Panc1 (cell line): ENCODE results near the gene HTRA2. TPM values are rescaled to one million over a fixed set of nuclear protein-coding genes. Genes with fewer than 3 reads are reported as not detected.

Experiments used
- ATAC-seq: fragments of 200-7000 bp; cut with Tn5 transposase; 2 replicates; pipeline ENCODE4 v1.9.1; 2020; ENCODE audit warnings: mild to moderate bottlenecking, moderate library complexity
- BruUV-seq: library from RNA; stranded (reverse); fragments of 400-500 nt; replicated peaks from 2 replicates; lab custom pipeline; 2021; lab: Mats Ljungman, UMichigan
- CTCF ChIA-PET: fragments of 300-600 bp; sonication (Branson Sonifier 250); formaldehyde crosslinking; loops from one replicate; lab custom pipeline; 2022; ENCODE audit warnings: antibody characterized with exemption; lab: Charles Lee
- POLR2A ChIA-PET: fragments of 300-600 bp; sonication (Branson Sonifier 250); formaldehyde crosslinking; loops from one replicate; lab custom pipeline; 2022; ENCODE audit warnings: antibody characterized with exemption; lab: Charles Lee
- DNase-seq: peaks from one replicate; pipeline ENCODE4 v3.0.0-alpha.2; 2010; ENCODE audit warnings: low read depth, low spot score
- H3K27ac ChIP-seq: 2 replicates; pipeline ENCODE4 v1.5.1; 2011; ENCODE audit warnings: mild to moderate bottlenecking, low read length, inconsistent platforms
- H3K27me3 ChIP-seq: fragments of 200-500 bp; sonication (Bioruptor generic); 2 replicates; pipeline ENCODE4 v1.6.0; 2014; ENCODE audit warnings: low read length, inconsistent platforms; ENCODE audit not compliant: control insufficient read depth, insufficient read depth
- H3K36me3 ChIP-seq: fragments of 200-500 bp; sonication (Bioruptor generic); 2 replicates; pipeline ENCODE4 v1.5.1; 2014; ENCODE audit warnings: inconsistent platforms, mild to moderate bottlenecking, low read length, moderate library complexity; ENCODE audit not compliant: control insufficient read depth, insufficient read depth
- H3K4me1 ChIP-seq: 2 replicates; pipeline ENCODE4 v1.5.1; 2011; ENCODE audit warnings: inconsistent platforms, mild to moderate bottlenecking, low read length, moderate library complexity; ENCODE audit not compliant: control insufficient read depth, insufficient read depth
- H3K4me3 ChIP-seq, 2 experiments: 2 replicates each; pipeline ENCODE4 v1.5.1; 2011 to 2012; ENCODE audit warnings: low read depth in 2 of 2, low read length in 2 of 2, mild to moderate bottlenecking in 2 of 2, inconsistent platforms in 1 of 2, moderate library complexity in 1 of 2
- H3K9me3 ChIP-seq: fragments of 200-500 bp; sonication (Bioruptor generic); 2 replicates; pipeline ENCODE4 v1.5.1; 2014; ENCODE audit warnings: low read depth, mild to moderate bottlenecking, inconsistent platforms, low read length, moderate library complexity; ENCODE audit not compliant: control insufficient read depth, insufficient read depth
- CTCF ChIP-seq: fragments of 450-650 bp; IDR thresholded peaks from 2 replicates; pipeline ENCODE4 v1.5.1; 2017; ENCODE audit warnings: mild to moderate bottlenecking
- POLR2AphosphoS5 ChIP-seq: IDR thresholded peaks from 2 replicates; pipeline ENCODE4 v1.6.1; 2012; ENCODE audit warnings: mild to moderate bottlenecking, low read depth, low read length, moderate library complexity
- REST ChIP-seq, 2 experiments: IDR thresholded peaks; 2 replicates each; pipeline ENCODE4 v1.6.1; 2011 to 2012; ENCODE audit warnings: low read depth in 2 of 2, control low read depth in 1 of 2, low read length in 1 of 2, mild to moderate bottlenecking in 1 of 2, moderate library complexity in 1 of 2; ENCODE audit not compliant: insufficient read depth in 1 of 2
- SIN3A ChIP-seq: IDR thresholded peaks from 2 replicates; pipeline ENCODE4 v1.6.1; 2012; ENCODE audit warnings: low read depth, mild to moderate bottlenecking, low read length, moderate library complexity, borderline replicate concordance; ENCODE audit not compliant: insufficient read depth
- TCF7L2 ChIP-seq: IDR thresholded peaks from 2 replicates; pipeline ENCODE4 v1.6.1; 2011; ENCODE audit warnings: mild to moderate bottlenecking, low read depth, low read length, inconsistent platforms
- in situ Hi-C: cut with HindIII; loops from 2 replicates; pipeline ENCODE4 v1.10.0; 2016; ENCODE audit warnings: low sequenced_read_pairs, low pct_unique_long_range_greater_than_20kb
- intact Hi-C: fragments of 100-400 bp; cut with micrococcal nuclease; formaldehyde crosslinking; loops from one replicate; pipeline ENCODE4 v1.10.0; 2022; ENCODE audit not compliant: unreplicated experiment
- total RNA-seq: library from RNA; stranded (reverse); gene quantifications from one replicate; pipeline ENCODE4 v1.2.1, GENCODE V29; 2021; ENCODE audit not compliant: unreplicated experiment

HTRA2 gene
- total RNA-seq, 1 experiment from 2014 or later: 21.2 TPM

- no TSS peak for BruUV-seq
- intact Hi-C loops (no loop called here), in situ Hi-C loops (no loop called here)
- Histone ChIP-seq H3K4me3 (peak within 1 kb of the TSS; percentile 61 to 83), H3K27me3 (no peaks in the 10 kb centered on the region), H3K36me3 (no peaks in the 10 kb centered on the region), H3K9me3 (no peaks in the 10 kb centered on the region), H3K4me1 (peaks cover 17% of the 10 kb centered on the region), H3K27ac (no peak within 1 kb of the TSS)
- DNase-seq (no peak), ATAC-seq (peak; percentile 76)
- ChIA-PET POLR2A (no interaction called here), CTCF (interaction anchor here (0.6 to 1.1 kb wide), 2 partner anchors 18 to 360 kb away, joined by 6 to 14 read pairs; no protein-coding TSS in a partner anchor)
- TF ChIP-seq CTCF (no peak), REST (IDR thresholded peaks at IDR 0.05; ENCODE audit: insufficient read depth in 1 of 2, low read depth in 2 of 2, low read length in 1 of 2) (no peak), TCF7L2 (no peak), SIN3A (no peak), POLR2AphosphoS5 (no peak)
These were observed 24.4 kb downstream of the HTRA2 start, which contains the start of the genes DOK1 and LOXL3 for GRCh38 chr2:74553892-74554819. TSS of gene DOK1 (plus strand) at chr2:74554720. CDS start at chr2:74554755, 35 bp downstream. TSS of gene LOXL3 (minus strand) at chr2:74553942. CDS start at chr2:74552634, 1,308 bp downstream.

GRCh38 chr2:74554820-74555531, 25.2 kb downstream of the HTRA2 start:
- CTCF ChIA-PET: no interaction called here
- POLR2A ChIA-PET: no interaction called here
- H3K36me3 ChIP-seq: no peaks in the 10 kb centered on the region
- intact Hi-C loops: no loop called here
- ATAC-seq (peak; percentile 69), DNase-seq (no peak)
- H3K4me3 ChIP-seq: peak overlapping the region; percentile 61 to 83
- in situ Hi-C loops: no loop called here
- H3K9me3 ChIP-seq: no peaks in the 10 kb centered on the region
- no peaks in the 10 kb centered on the region for H3K27me3 ChIP-seq
- no TSS peak for BruUV-seq
- TF ChIP-seq POLR2AphosphoS5: no peak
- no peak for TF ChIP-seq SIN3A
- TF ChIP-seq CTCF: no peak
- no peak for TF ChIP-seq TCF7L2
- TF ChIP-seq REST (IDR thresholded peaks at IDR 0.05; ENCODE audit: insufficient read depth in 1 of 2, low read depth in 2 of 2, low read length in 1 of 2): no peak
- H3K27ac ChIP-seq: no peak overlapping the region
- peaks cover 11% of the 10 kb centered on the region; the same call in 1 of the 2 replicates for H3K4me1 ChIP-seq
